ENCODE results near the gene COG5. TPM values are rescaled to one million over a fixed set of nuclear protein-coding genes. Genes with fewer than 3 reads are reported as not detected.

The COG5 gene
- total and polyA plus RNA-seq, 11 donors, result 9.4 to 61.6 (median 42.1) TPM

GRCh38 chr7:107392830-107393229 is 170.9 kb downstream of the COG5 start:
- WGBS, 4 donors, result 92 to 94% (median 93%) methylated on average over 3 of the region's 3 CpGs
- peaks cover 0 to 4% (median 0%) of the 10 kb centered on the region in 9 donors for H3K36me3 ChIP-seq
- no peak for DNase-seq
- no peaks in the 10 kb centered on the region for H3K9me3 ChIP-seq
- H3K27me3 ChIP-seq, result no peaks in the 10 kb centered on the region
- intact Hi-C loops (cut with DNase I), result loop anchor here in 1 of 10 donors (10.0 kb wide), 1 partner anchor 188 kb away; no protein-coding TSS in a partner anchor
- peaks cover 0 to 8% (median 0%) of the 10 kb centered on the region in 12 donors for H3K4me1 ChIP-seq
- no peak overlapping the region for H3K4me3 ChIP-seq
- no peak for ATAC-seq
- no peak overlapping the region for H3K27ac ChIP-seq
- TF ChIP-seq CTCF (IDR thresholded peaks at IDR 0.05) (no peak), POLR2A (IDR thresholded peaks at IDR 0.05) (no peak)

- Histone ChIP-seq H3K27me3 (no peaks in the 10 kb centered on the region), H3K27ac (no peak overlapping the region), H3K4me3 (no peak overlapping the region), H3K36me3 (peaks cover 0 to 4% (median 0%) of the 10 kb centered on the region in 9 donors), H3K9me3 (no peaks in the 10 kb centered on the region), H3K4me1 (peaks cover 0 to 19% (median 10%) of the 10 kb centered on the region in 12 donors)
- TF ChIP-seq CTCF (IDR thresholded peaks at IDR 0.05) (no peak), POLR2A (IDR thresholded peaks at IDR 0.05) (no peak)
- DNase-seq (no peak), ATAC-seq (no peak)
- intact Hi-C loops (cut with DNase I), result loop anchor here in 1 of 10 donors (10.0 kb wide), 1 partner anchor 186 kb away; no protein-coding TSS in a partner anchor
- WGBS, 4 donors, result 56 to 72% (median 60%) methylated on average over 8 of the region's 8 CpGs
Observed at GRCh38 chr7:107390916-107391315, 172.8 kb downstream of the COG5 start.

GRCh38 chr7:107388604-107389003 is 175.1 kb downstream of the COG5 start:
- Histone ChIP-seq H3K9me3 (no peaks in the 10 kb centered on the region), H3K4me3 (no peak overlapping the region), H3K4me1 (peaks cover 0 to 19% (median 10%) of the 10 kb centered on the region in 12 donors), H3K27me3 (no peaks in the 10 kb centered on the region), H3K36me3 (peaks cover 0 to 4% (median 0%) of the 10 kb centered on the region in 9 donors), H3K27ac (no peak overlapping the region)
- 93 to 99% (median 95%) methylated on average over 8 of the region's 8 CpGs for WGBS, 4 donors
- intact Hi-C loops (cut with DNase I), result no loop called here
- ATAC-seq (no peak), DNase-seq (no peak)
- TF ChIP-seq POLR2A (IDR thresholded peaks at IDR 0.05) (no peak), CTCF (IDR thresholded peaks at IDR 0.05) (no peak)

GRCh38 chr7:107387573-107388219 is 176.0 kb downstream of the COG5 start:
- intact Hi-C loops (cut with DNase I), result no loop called here
- ATAC-seq (no peak), DNase-seq (no peak)
- H3K27ac ChIP-seq, result peak overlapping the region in 5 of 12 donors; percentile 15 to 53 (median 30)
- 61 to 74% (median 70%) methylated on average over 6 of the region's 6 CpGs for WGBS, 4 donors
- H3K4me3 ChIP-seq, result no peak overlapping the region
- no peaks in the 10 kb centered on the region for H3K27me3 ChIP-seq
- no peaks in the 10 kb centered on the region for H3K9me3 ChIP-seq
- H3K4me1 ChIP-seq, result peaks cover 0 to 19% (median 10%) of the 10 kb centered on the region in 12 donors
- TF ChIP-seq POLR2A (IDR thresholded peaks at IDR 0.05), result no peak
- TF ChIP-seq CTCF (IDR thresholded peaks at IDR 0.05), result no peak
- peaks cover 0 to 4% (median 0%) of the 10 kb centered on the region in 9 donors for H3K36me3 ChIP-seq

All from heart left ventricle (tissue), 16 donors.